Uterus (tissue), 4 donors: Measurements from ENCODE around the gene HGS. TPM values are rescaled to one million over a fixed set of nuclear protein-coding genes. Genes with fewer than 3 reads are reported as not detected.

Experiments
- DNase-seq, 2 donors: peaks; one replicate each; pipeline ENCODE4 v3.0.0-alpha.2; 2019 to 2020
- H3K27ac ChIP-seq, 2 donors: fragments of 200-600 bp; sonication (generic); 1 replicate in 1 of 2; 2 replicates in 1 of 2; pipeline ENCODE4 v1.5.1; 2016 to 2018
- H3K27me3 ChIP-seq, 2 donors: fragments of 200-600 bp; sonication (generic); one replicate each; pipeline ENCODE4 v1.5.1; 2018 to 2019; ENCODE audit warnings: control low read depth in 1 of 2
- H3K36me3 ChIP-seq, 2 donors: fragments of 200-600 bp; sonication (generic); one replicate each; pipeline ENCODE4 v1.5.1; 2019; ENCODE audit warnings: control low read depth in 1 of 2
- H3K4me1 ChIP-seq, 2 donors: fragments of 200-600 bp; sonication (generic); one replicate each; pipeline ENCODE4 v1.5.1; 2018 to 2019; ENCODE audit warnings: control low read depth in 1 of 2
- H3K4me3 ChIP-seq, 2 donors: fragments of 200-600 bp; sonication (generic); 1 replicate in 1 of 2; 2 replicates in 1 of 2; pipeline ENCODE4 v1.5.1; 2018 to 2019; ENCODE audit warnings: mild to moderate bottlenecking in 1 of 2
- H3K9me3 ChIP-seq, 2 donors: fragments of 200-600 bp; sonication (generic); one replicate each; pipeline ENCODE4 v1.5.1; 2019; ENCODE audit warnings: control low read depth in 1 of 2
- POLR2A ChIP-seq, 2 donors: fragments of 450-650 bp; IDR thresholded peaks; one replicate each; pipeline ENCODE4 v1.6.1; 2016; ENCODE audit warnings: antibody characterized with exemption in 2 of 2, mild to moderate bottlenecking in 1 of 2, moderate library complexity in 1 of 2
- intact Hi-C: fragments of 100-400 bp; cut with DNase I; formaldehyde crosslinking; loops from one replicate; pipeline ENCODE4 v1.15.1; 2023; ENCODE audit warnings: low total_unique reads
- total RNA-seq, 4 donors: library from RNA; depleted of rRNA in 3 of 4; stranded (reverse); fragments of >200 nt in 3 of 4; gene quantifications; one replicate each; pipeline versions ENCODE4 v1.1.0 to v1.2.4, GENCODE V29; 2014 to 2023
- TF ChIP-seq, protein P1 (sequence below), 4 experiments: fragments of 200-600 bp in 2 of 4; fragments of 450-650 bp in 2 of 4; sonication (generic) in 2 of 4; IDR thresholded peaks; one replicate each; pipeline ENCODE4 v1.5.1; 2016 to 2019; ENCODE audit warnings: antibody characterized with exemption in 4 of 4, mild to moderate bottlenecking in 2 of 4, moderate library complexity in 1 of 4
- donor health status: DM: yes; HTN: yes; CAD: no.

Gene HGS
- total RNA-seq, 4 donors from 2014 or later = 21.0 to 121 (median 72.5) TPM

DNA sequence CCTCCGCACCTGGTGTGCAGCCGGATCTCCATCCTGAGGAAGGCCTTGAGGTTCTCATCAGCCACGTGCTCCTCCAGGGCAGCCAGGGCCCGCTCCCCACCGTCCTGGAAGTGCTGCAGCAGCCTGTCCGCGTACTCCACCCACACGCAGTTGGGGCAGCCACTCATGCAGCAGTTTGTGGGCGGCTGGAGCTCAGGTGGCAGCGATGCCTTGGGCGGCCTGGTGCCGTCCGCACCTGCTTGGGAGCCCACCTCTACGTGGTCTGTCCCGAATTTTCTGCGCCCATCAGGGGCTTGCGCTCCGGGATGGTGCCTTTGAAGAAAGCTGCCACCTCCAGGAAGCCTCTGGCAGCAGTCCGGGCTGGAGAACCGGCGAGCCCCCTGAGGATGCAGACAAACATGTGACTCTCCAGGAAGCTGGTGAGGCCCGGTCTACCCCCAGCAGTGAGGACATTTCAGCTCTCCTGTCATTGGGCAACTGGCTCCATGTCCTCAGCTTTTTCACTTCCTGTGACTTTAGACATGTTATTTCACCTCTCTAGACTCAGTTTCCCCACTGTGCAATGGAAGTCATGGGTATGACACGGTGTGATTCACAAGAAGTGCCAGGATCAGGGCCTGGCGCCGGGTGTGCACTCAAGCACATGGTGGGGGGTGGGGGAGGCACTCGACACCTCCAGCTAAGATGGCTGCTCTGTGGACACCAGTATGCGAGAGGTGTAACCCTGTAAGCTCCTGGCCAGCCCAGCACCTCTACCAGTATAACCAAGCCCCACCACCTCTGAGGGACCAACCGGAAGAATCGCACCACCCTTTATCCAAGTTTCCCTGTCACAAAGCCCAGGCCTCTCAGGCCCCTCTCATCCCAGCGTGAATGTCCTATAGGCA, 18.4 kb upstream of the HGS start:
- intact Hi-C loops = no loop called here
- Histone ChIP-seq H3K4me3 (peak overlapping the region; percentile 76 to 96), H3K4me1 (peaks cover 0 to 7% of the 10 kb centered on the region in 2 donors), H3K36me3 (no peaks in the 10 kb centered on the region), H3K27ac (peak overlapping the region; percentile 59 to 92), H3K9me3 (no peaks in the 10 kb centered on the region), H3K27me3 (no peaks in the 10 kb centered on the region)
- no peak for DNase-seq
- TF ChIP-seq, protein P1, sequence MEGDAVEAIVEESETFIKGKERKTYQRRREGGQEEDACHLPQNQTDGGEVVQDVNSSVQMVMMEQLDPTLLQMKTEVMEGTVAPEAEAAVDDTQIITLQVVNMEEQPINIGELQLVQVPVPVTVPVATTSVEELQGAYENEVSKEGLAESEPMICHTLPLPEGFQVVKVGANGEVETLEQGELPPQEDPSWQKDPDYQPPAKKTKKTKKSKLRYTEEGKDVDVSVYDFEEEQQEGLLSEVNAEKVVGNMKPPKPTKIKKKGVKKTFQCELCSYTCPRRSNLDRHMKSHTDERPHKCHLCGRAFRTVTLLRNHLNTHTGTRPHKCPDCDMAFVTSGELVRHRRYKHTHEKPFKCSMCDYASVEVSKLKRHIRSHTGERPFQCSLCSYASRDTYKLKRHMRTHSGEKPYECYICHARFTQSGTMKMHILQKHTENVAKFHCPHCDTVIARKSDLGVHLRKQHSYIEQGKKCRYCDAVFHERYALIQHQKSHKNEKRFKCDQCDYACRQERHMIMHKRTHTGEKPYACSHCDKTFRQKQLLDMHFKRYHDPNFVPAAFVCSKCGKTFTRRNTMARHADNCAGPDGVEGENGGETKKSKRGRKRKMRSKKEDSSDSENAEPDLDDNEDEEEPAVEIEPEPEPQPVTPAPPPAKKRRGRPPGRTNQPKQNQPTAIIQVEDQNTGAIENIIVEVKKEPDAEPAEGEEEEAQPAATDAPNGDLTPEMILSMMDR (IDR thresholded peaks at IDR 0.05) = no peak
- no peak for TF ChIP-seq POLR2A (IDR thresholded peaks at IDR 0.05)

DNA sequence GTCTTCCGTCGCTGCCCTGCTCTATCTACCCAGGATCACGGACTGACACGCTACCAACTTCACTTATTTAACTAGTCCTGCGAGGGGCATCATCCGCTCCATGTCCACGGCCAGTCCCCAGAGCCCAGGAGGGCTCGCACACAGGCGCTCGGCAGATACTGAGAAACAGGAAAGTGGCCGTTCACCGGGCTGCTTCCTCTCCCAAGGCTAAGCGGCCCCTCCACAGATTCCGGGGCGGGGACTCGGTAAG, 17.8 kb upstream of the HGS start:
- Histone ChIP-seq H3K27ac (peak overlapping the region; percentile 59 to 92), H3K36me3 (no peaks in the 10 kb centered on the region), H3K9me3 (no peaks in the 10 kb centered on the region), H3K27me3 (no peaks in the 10 kb centered on the region), H3K4me1 (peaks cover 0 to 7% of the 10 kb centered on the region in 2 donors), H3K4me3 (peak overlapping the region; percentile 76 to 96)
- no peak for DNase-seq
- TF ChIP-seq, protein P1 (IDR thresholded peaks at IDR 0.05) = no peak
- TF ChIP-seq POLR2A (IDR thresholded peaks at IDR 0.05) = no peak
- intact Hi-C loops = no loop called here

DNA sequence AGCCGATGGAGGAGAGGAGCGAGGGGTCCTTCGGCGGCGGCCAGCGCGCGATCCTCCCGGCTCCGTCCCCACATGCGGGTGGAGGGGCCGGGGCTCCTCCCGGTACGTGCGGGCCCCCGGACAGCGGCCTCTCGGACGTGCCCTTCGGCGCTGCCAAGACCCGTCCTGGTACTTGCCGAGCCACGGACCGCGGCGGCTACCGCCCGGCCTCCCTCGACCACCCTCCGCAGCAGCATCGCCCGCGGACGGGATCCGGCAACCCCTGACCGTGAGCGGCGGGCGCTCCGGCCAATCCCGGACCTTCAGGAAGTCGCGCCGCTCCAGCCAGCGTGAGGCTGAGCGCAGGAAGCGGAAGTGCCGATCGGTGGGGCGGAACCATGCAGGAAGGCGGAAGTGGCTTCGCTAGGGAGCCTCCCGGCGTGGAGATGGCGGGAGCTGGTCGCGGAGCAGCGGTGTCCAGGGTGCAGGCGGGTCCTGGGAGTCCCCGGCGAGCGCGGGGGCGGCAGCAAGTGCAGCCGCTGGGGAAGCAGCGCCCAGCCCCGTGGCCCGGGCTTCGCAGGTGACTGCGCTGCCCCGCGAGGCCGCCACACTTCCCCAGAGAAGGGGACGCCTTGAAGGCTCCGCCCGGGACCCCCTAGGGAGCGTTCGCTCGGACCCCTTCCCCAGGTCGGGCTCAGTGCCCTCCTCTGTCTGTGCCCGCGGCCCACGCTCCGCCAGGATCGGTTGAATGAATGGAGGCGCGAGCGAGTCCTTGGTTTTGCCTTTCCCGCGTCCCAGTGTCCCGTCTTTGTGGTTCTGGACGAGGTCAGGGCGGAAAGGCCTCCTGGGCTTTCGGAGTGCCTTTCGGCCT, 17.2 kb upstream of the HGS start, which contains the start of the genes CCDC137 and OXLD1:
Gene CCDC137 (plus strand): TSS at position 396 of the 850 bp plus-strand sequence. CDS start 30 bp downstream, at position 426.
Gene OXLD1 (minus strand): TSS at position 264 of the 850 bp plus-strand sequence. CDS start 28 bp downstream, at position 236.
- Histone ChIP-seq H3K4me3 (peak within 1 kb of the TSS; percentile 76 to 96), H3K9me3 (no peaks in the 10 kb centered on the region), H3K27ac (peak within 1 kb of the TSS; percentile 59 to 92), H3K4me1 (peaks cover 0 to 7% of the 10 kb centered on the region in 2 donors), H3K36me3 (no peaks in the 10 kb centered on the region), H3K27me3 (no peaks in the 10 kb centered on the region)
- DNase-seq = peak; percentile 95 to 96
- TF ChIP-seq, protein P1 (IDR thresholded peaks at IDR 0.05) = no peak
- peak; percentile 45 to 90 for TF ChIP-seq POLR2A (IDR thresholded peaks at IDR 0.05)
- intact Hi-C loops = no loop called here

DNA sequence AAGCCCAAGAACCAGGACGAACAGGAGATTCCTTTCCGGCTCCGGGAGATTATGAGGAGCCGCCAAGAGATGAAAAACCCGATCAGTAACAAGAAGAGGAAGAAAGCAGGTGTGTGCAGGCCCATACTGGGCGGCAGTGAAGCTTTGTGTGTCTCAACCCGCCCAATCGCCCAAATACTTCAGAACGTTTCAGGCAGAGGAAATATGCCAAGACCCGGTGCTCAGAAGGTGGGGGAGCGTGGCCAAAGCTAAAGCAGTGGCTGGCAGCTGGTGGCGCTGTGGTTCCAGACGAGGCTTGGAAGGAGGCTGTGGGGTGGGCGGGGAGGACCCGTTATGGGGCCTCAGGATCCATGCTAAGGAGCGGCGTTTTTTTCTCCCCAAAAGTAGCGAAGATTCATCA, 16.1 kb upstream of the HGS start:
- no peak overlapping the region for H3K4me3 ChIP-seq
- H3K9me3 ChIP-seq = no peaks in the 10 kb centered on the region
- DNase-seq = no peak
- H3K27me3 ChIP-seq = no peaks in the 10 kb centered on the region
- H3K4me1 ChIP-seq = peaks cover 0 to 7% of the 10 kb centered on the region in 2 donors
- H3K27ac ChIP-seq = no peak overlapping the region
- intact Hi-C loops = no loop called here
- H3K36me3 ChIP-seq = no peaks in the 10 kb centered on the region
- TF ChIP-seq, protein P1 (IDR thresholded peaks at IDR 0.05) = no peak
- TF ChIP-seq POLR2A (IDR thresholded peaks at IDR 0.05) = no peak
